Activated CD4-positive, alpha-beta memory T cell treated with anti-CD3 and anti-CD28 coated beads for 36 hours (primary cell): Measurements from ENCODE around the gene IPMK. TPM values are rescaled to one million over a fixed set of nuclear protein-coding genes. Genes with fewer than 3 reads are reported as not detected.
A peak's percentile ranks its signal among the peaks of the same experiment; 100 is the strongest.

Source experiments
- CTCF ChIA-PET: fragments of 350-600 bp; sonication (Branson Sonifier 250); formaldehyde crosslinking; loops from one replicate; lab custom pipeline; 2021; ENCODE audit warnings: antibody characterized with exemption, inconsistent platforms; lab: Charles Lee
- POLR2A ChIA-PET: fragments of 350-600 bp; sonication (Branson Sonifier 250); formaldehyde crosslinking; loops from one replicate; lab custom pipeline; 2021; ENCODE audit warnings: antibody characterized with exemption; lab: Charles Lee
- DNase-seq: peaks from one replicate; pipeline ENCODE4 v3.0.0-alpha.2; 2020
- H3K27ac Mint-ChIP-seq: one replicate; pipeline ENCODE4 v1.8.0; 2021; ENCODE audit warnings: mixed read lengths
- H3K27me3 Mint-ChIP-seq: one replicate; pipeline ENCODE4 v1.8.0; 2021; ENCODE audit warnings: mixed read lengths
- H3K36me3 Mint-ChIP-seq: one replicate; pipeline ENCODE4 v1.8.0; 2021; ENCODE audit warnings: mixed read lengths
- H3K4me1 Mint-ChIP-seq: one replicate; pipeline ENCODE4 v1.8.0; 2021; ENCODE audit warnings: low read depth, mixed read lengths
- H3K4me3 Mint-ChIP-seq: one replicate; pipeline ENCODE4 v1.8.0; 2021; ENCODE audit warnings: mild to moderate bottlenecking, mixed read lengths
- H3K9me3 Mint-ChIP-seq: one replicate; pipeline ENCODE4 v1.8.0; 2021; ENCODE audit warnings: mixed read lengths
- intact Hi-C: fragments of 100-400 bp; cut with micrococcal nuclease; formaldehyde crosslinking; loops from one replicate; pipeline ENCODE4 v1.15.1; 2023
- total RNA-seq, 2 experiments: library from RNA; stranded (reverse); gene quantifications; one replicate each; pipeline ENCODE4 v1.2.3, GENCODE V29; 2021

IPMK gene
- total RNA-seq, 2 experiments from 2014 or later = 5.6 to 5.7 TPM

DNA sequence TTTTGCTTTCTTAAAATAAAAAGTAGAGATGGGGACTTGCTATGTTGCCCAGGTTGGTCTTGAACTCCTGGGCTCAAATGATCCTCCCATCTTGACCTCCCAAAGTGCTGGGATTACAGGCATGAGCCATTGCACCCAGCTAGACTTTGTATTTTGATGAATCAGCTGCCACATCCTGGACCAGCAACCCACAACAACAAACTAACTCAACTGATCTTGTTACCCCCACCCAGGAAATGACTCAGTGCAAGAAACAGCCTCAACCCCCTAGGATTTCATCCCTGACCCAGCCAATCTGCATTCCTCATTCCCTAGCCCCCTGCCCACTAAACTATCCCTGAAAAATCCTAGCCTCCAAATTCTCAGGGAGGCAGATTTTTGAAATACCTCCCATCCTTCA, 123.8 kb downstream of the IPMK start:
- no peaks in the 10 kb centered on the region for H3K36me3 Mint-ChIP-seq
- DNase-seq = peak; percentile 11

More for the DNA sequence above, 123.8 kb downstream of the IPMK start:
- ChIA-PET POLR2A (no interaction called here), CTCF (interaction anchor here (1.3 kb wide), 1 partner anchor 9 kb away, joined by 3 read pairs; no protein-coding TSS in a partner anchor)
- no peak overlapping the region for H3K4me3 Mint-ChIP-seq
- peaks cover under 1% of the 10 kb centered on the region for H3K27me3 Mint-ChIP-seq
- H3K9me3 Mint-ChIP-seq = no peaks in the 10 kb centered on the region
- no peak overlapping the region for H3K27ac Mint-ChIP-seq
- H3K4me1 Mint-ChIP-seq = peaks cover 9% of the 10 kb centered on the region
- intact Hi-C loops = no loop called here

Other genes with a start within 250 kb of the IPMK start
- gene CISD1, start 1.3 kb upstream of the IPMK start, total RNA-seq = 10 to 100 TPM; 42.3 to 44.0 TPM
- gene UBE2D1, start 67.1 kb upstream of the IPMK start, total RNA-seq = 10 to 100 TPM; 14.5 to 14.8 TPM
- 10 to 100 TPM; 85.4 to 92.5 TPM for gene TFAM, start 117.5 kb upstream of the IPMK start, total RNA-seq
- not detected for gene BICC1, start 245.0 kb upstream of the IPMK start, total RNA-seq